H1 (cell line): Measurements from ENCODE around the gene MS4A18. TPM values are rescaled to one million over a fixed set of nuclear protein-coding genes. Genes with fewer than 3 reads are reported as not detected.

Experiments
- HDAC2 ChIP-seq, 2 experiments: fragments of 300-600 bp in 1 of 2; sonication (generic) in 1 of 2; IDR thresholded peaks; 2 replicates each; pipeline ENCODE4 v1.6.1; 2011 to 2012; ENCODE audit warnings: low read depth in 2 of 2, low read length in 2 of 2, mild to moderate bottlenecking in 2 of 2, moderate library complexity in 2 of 2, borderline replicate concordance in 1 of 2, inconsistent platforms in 1 of 2
- polyA plus RNA-seq, 7 experiments: library from polyadenylated mRNA; depleted of rRNA in 3 of 7; stranded (reverse) in 5 of 7; unstranded in 2 of 7; fragments of >200 nt in 5 of 7; fragments of 200-250 nt in 2 of 7; gene quantifications; 1 replicate in 5 of 7; 2 replicates in 1 of 7; 4 replicates in 1 of 7; pipeline versions ENCODE4 v1.2.1 to v1.2.3, GENCODE V29; 2011 to 2013; ENCODE audit warnings: missing spikeins in 2 of 7, mixed read lengths in 2 of 7
- total RNA-seq: library from RNA; stranded (reverse); fragmentation: NEBNext Ultra II Directional; extraction: Animal tissue kit (Norgen Biotek cat#: 25700); gene quantifications from 2 replicates; pipeline ENCODE4 v1.2.1, GENCODE V29; 2021

Gene MS4A18
- total and polyA plus RNA-seq, 2 of the 8 experiments (the other 6 are each of a cell fraction or from before 2014, with no cell fraction given) = not detected

- TF ChIP-seq HDAC2 (IDR thresholded peaks at IDR 0.05; ENCODE audit: borderline replicate concordance in 1 of 2, low read depth in 2 of 2, low read length in 2 of 2) = no peak
Observed at GRCh38 chr11:60781286-60781980, 56.9 kb downstream of the MS4A18 start (continued).
